OCI-LY3 (cell line): ENCODE measurements around the gene MMD.

ENCODE experiments used
- EZH2phosphoT487 ChIP-seq: fragments of 200-600 bp; shearing (Covaris generic); IDR thresholded peaks from 2 replicates; pipeline ENCODE4 v1.6.1; 2018; ENCODE audit warnings: antibody characterized with exemption, mixed run types, low read depth
- TF ChIP-seq, protein P1 (sequence below): fragments of 200-600, 300-600 bp; sonication (generic); IDR thresholded peaks from 2 replicates; pipeline ENCODE4 v1.5.1; 2014; ENCODE audit warnings: antibody characterized with exemption, low read length, low read depth

DNA sequence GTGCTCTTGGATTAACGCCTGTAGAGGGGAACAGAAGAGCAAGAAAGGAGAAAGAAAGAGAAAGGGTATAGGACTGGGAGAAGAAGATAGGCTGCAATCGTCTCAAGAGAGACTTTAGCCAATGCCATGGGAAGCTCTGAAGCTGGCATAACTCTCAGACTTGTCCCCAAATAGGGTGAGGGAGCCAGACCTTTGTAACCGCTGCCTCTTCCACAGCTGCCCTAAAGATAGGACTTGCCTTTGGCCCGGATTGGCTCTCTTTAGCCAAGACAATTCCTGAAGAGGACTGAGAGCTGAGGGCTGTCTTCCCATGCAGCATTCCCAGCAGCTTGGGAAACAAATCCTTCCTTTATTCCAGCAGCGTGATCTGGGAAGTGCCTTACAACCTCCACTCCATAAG, 20.8 kb upstream of the MMD start:
- TF ChIP-seq, protein P1, sequence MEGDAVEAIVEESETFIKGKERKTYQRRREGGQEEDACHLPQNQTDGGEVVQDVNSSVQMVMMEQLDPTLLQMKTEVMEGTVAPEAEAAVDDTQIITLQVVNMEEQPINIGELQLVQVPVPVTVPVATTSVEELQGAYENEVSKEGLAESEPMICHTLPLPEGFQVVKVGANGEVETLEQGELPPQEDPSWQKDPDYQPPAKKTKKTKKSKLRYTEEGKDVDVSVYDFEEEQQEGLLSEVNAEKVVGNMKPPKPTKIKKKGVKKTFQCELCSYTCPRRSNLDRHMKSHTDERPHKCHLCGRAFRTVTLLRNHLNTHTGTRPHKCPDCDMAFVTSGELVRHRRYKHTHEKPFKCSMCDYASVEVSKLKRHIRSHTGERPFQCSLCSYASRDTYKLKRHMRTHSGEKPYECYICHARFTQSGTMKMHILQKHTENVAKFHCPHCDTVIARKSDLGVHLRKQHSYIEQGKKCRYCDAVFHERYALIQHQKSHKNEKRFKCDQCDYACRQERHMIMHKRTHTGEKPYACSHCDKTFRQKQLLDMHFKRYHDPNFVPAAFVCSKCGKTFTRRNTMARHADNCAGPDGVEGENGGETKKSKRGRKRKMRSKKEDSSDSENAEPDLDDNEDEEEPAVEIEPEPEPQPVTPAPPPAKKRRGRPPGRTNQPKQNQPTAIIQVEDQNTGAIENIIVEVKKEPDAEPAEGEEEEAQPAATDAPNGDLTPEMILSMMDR = no peak
- TF ChIP-seq EZH2phosphoT487 = no peak
